ENCODE measurements around the gene TRMT2A.

DNA sequence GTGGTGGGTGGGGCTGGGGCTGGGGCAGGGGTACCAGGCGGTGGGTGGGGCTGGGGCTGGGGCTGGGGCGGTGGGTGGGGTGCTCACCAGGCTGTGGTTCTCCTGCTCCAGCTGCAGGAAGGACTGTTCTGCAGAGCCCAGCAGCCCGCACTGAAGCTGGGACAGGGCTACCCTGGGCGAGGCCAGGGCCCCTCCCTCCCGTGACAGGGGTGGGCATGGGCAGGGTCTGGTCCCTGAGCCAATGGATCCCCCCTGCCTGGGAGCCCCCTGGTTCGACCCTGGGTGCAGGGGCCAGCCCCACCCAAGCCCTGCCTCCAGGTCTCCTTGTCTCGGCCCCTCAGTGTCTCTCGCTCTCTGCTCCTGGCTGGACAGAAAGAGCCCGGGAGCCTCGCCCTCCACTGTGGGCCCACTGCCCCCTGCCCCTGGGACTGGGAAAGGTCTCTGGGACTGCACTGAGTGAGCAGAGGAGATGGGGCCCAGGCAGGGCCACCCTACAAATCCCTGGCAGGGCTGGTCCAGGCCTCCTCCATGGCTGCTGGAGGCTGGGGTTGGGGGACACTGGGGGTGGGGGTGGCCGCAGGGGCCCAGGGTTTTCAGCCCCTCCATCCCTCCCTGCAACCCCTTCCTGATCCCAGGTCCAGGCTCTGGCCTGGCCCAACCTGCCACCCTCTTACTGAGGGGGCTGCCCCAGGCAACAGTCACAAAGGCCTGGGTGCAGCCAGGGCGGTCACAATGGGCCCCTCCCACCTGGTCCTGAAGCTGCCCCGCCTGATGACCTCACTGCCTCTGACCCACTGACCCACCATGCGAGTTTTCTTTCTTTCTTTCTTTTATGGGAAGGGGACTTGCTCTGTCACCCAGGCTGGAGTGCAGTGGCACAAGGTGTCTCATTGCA is 33.6 kb upstream of the TRMT2A start, which contains the start of gene CCDC188:
- no peak for TF ChIP-seq CTCF (IDR thresholded peaks at IDR 0.05)
- no peak for TF ChIP-seq POLR2AphosphoS5 (IDR thresholded peaks at IDR 0.05; ENCODE audit: low read depth, low read length)

Measured in Panc1 (cell line).